HG03097 (cell line): Measurements from ENCODE around the gene TEPSIN.

Experiments
- ATAC-seq: cut with Tn5 transposase; IDR thresholded peaks from one replicate; pipeline ENCODE4 v1.9.1; 2021; ENCODE audit not compliant: unreplicated experiment, low FRiP score

Gene TEPSIN

DNA sequence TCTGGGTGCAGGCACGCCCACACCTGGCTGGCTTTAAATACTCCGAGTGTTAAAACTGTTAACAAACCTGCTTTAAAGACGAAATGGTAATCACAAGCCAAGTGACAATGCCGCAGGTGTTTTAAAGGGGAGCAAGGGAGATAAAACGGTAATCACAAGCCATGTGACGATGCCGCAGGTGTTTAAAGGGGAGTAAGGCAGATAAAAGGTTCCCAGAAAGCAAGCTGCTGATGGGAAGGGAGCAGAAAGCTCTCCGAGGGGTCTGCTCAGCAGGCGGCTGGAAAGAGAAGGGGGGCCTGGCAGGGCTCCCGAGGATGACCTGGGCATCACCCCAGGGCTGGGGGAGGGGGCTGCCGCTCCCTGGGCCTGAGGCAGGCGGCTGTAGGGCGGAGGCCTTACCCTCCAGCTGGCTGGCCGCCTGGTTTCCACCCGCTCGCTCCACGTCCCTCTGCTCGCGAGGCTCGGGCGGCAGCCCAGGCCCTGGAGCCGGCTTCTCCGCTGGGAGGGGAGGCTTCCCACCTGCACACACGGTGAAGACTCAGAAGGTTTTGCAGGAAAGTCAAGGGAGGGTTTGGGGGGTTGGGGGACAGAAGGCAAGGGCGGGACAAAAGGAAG is 12.3 kb upstream of the TEPSIN start:
- no peak for ATAC-seq

DNA sequence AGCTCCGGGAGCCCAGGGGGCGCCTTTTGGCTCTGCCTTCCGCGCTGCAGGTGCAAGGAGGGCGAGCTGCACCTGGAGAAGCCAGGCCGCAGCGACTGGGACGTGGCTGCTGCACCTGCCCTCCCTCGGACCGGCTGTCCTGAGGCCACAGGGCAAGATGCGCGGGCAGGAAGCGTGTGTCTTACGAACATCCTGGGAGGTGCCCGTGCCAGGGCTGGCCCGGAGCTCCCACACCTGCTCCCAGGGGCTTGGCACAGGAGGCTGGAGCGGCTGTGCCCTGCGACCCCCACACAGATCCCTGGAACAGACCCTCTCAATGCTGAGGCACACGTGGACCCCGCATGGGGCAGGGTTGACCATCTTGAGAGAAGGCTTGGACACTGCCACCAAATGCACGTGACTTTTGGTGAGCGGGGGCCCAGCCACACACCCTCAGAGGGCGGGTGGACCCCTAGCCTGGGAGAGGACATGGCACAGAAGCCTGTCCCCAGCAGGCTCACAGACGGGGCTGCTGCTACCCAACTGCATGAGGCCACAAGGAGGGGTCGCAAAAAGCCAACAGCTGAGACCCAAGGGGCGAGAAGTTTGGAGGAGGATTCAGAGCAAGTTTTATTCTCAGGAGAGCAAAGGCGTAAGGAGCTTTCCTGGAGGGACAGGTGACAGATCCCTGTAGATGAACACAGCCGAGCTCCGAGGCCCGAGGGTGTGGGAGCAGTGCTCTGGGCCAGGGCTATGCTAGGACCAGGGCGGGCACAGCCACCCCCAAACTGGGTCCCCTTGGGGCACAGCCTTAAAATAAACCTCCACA is 11.6 kb upstream of the TEPSIN start:
- no peak for ATAC-seq

DNA sequence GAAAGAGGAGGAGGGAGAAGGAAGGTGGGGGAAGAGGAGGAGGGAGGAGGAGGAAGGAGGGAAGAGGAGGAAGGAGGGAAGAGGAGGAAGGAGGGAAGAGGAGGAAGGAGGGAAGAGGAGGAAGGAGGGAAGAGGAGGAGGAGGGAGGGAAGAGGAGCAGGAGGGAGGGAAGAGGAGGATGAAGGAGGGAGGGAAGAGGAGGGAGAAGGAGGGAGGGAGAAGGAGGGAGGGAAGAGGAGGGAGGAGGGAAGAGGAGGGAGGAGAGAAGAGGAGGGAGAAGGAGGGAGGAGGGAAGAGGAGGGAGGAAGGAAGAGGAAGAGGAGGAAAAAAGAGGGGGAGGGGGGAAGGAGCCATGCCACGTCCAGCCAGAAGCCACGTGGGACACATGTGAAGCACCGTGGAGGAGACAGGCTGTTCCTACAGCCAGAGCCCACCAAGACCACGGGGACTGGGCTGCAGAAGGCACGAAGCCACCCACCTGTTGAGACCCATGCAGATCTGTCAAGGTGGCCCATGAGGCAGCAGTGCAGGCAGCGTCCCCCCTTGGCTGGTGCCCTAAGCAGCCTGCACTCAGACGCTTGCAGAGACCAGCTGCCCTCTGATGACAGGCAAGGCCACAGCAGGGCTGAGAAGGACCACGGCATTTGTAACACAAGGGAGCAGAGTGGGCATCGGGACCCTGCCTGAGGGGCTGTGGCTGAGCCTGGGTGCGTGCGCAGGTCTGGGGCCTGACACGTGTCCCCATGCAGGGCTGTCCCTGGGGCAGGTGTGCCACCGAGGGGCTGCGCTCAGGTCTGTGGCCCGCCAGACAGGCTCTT is 10.6 kb upstream of the TEPSIN start:
- no peak for ATAC-seq

DNA sequence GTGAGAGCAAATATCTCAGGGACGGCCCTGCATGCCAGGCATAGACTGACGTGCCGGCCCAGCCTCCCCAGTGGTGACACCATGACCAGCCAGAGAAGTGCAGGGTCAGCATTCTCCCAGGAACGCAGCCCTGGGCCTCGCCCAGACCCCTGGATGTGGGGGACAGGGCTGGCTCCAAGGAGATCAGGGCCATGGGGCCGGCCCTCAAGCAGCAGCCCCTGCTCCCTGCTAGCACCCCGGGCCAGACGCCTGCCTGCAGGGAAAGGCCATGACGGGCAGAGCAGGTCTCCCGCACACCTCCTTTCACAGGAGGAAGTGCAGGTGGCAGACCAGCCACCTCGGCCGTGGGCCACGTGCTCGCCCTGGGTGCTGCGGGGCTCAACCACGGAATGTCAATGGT is 9.8 kb upstream of the TEPSIN start:
- ATAC-seq, result no peak

DNA sequence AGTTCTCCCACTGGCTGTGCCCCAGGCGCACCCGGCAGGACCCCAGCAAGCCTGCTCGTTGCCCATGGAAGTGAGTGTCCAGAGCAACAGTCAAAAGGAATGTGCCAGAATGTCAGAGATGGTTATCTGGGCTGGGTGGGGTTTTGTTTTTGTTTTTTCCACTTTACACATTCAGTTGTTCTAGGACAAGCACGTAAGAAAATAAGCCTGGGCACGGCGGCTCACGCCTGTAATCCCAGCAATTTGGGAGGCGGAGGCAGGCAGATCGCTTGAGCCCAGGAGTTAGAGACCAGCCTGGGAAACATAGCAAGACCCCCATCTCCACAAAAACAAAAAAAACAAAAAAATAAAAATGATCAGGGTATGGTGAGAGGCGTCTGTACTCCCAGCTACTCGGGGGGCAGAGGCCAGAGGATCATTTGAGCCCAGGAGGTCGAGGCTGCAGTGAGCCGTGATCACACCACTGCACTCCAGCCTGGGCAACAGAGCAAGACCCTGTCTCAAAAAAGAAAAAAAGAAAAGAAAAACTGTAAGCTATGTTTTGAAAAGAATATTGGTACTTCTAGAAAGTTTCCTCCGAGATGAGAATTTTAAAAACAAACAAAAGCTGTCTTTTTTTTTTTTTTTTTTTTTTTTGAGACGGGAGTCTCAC is 8.6 kb upstream of the TEPSIN start:
- no peak for ATAC-seq

DNA sequence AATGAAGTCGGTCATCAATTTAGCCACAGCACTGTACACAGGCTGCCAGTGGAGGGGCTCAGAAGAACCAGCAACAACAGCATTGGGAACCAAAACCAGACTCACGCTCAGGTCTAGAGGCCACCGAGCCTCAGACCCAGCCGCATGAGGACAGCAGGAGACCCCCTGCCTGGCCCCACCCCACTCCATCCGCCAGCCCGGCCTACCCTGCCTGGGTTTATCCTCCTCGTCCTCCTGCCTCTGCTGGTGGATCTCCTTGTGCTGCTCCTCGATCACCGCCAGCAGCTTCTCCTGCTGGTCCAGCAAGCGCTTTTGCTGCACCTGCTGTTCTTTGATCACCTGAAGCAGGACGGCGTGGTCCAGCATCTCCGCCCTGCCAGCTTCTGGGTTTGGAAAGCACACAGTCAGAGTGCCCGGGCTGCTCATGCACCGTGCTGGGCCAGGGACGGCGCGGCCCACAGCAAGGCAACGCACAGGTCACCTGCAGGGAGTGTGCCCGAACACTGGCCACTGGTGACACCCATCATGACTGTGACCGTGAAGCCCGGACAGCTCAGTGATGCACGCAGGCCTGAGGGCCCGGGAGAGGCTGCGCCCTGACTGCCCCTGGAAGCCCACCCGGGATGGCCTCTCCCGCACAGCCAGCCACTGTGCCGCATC is 8.0 kb upstream of the TEPSIN start:
- ATAC-seq, result no peak

DNA sequence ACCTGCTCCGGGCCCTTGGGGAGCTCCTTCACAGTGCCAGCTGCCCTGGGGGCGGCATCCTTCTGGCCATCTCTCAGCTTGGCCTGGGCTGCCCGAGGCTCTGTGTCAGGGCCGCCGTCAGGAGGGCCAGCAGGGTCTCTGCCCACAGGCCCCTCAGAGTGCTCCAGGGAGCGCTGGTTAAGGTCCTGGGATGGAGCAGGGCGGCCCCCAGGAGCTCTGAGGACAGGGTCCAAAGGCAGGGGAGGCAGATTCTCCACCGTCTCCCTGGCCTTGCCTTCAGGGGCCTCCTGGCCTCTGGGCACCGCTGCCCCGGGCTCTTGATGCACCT is 7.5 kb upstream of the TEPSIN start:
- no peak for ATAC-seq

DNA sequence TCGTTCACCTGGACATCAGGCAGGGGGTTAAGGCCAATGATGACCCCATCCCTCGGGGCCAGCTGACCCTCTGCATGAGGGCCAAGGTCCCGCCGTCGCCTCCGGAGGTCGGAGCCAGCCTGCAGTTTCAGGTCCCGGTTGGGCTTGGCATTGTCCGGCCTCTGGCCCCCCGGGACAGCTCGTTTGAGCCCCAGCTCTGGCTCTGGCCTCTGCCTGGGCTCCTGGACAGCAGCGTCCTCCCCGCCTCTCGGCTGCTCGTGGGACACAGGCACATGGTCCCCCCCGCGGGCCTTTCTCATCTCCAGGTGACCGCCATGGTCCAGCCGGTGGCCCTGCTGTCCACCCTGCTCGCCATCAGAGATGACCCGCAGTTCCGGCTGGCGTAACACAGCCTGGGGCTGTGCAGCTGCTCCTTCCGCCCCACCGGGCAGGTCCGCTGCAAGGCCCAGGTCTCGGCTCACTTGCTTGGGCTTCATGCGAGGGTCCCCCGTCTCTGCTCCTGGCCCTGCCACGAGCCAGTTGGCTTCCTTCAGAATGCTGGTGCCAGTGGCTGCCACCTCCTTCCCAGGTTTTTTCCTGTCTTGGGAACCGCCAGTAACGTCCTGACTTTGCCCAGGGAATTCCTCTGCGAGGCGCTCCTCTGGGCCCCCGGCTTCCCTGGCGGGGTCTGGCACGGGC is 6.9 kb upstream of the TEPSIN start:
- no peak for ATAC-seq

DNA sequence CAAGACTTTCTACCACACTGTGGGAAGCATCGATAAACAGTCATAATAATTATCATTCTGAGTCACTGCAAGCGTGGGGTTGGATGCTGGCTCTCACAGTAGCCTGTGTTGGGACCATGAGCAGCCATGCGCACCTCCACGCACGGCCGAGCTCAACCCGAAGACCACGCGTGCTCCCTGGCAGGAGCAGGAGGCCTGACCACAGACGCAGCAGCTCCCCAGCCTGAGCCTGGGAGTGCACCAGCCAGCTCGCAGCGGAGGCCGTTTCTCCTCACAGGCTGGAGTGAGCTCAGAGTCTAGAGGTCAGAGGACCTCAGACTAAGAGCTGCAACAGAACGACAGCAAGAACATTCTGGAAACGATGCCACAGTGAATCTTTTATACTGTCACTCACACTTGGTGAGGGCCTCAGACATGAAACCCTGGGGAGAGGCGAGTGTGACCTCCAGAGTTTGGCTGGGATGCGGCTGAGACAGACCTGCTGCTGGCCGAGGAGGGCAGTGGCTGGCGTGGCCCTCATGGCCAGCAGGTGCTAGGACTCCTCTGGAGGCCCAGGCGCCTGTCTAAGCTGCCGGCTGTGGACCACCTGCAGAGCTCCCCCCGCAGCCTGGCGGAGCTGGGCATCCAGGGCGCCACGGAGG is 6.3 kb upstream of the TEPSIN start:
- ATAC-seq, result no peak

DNA sequence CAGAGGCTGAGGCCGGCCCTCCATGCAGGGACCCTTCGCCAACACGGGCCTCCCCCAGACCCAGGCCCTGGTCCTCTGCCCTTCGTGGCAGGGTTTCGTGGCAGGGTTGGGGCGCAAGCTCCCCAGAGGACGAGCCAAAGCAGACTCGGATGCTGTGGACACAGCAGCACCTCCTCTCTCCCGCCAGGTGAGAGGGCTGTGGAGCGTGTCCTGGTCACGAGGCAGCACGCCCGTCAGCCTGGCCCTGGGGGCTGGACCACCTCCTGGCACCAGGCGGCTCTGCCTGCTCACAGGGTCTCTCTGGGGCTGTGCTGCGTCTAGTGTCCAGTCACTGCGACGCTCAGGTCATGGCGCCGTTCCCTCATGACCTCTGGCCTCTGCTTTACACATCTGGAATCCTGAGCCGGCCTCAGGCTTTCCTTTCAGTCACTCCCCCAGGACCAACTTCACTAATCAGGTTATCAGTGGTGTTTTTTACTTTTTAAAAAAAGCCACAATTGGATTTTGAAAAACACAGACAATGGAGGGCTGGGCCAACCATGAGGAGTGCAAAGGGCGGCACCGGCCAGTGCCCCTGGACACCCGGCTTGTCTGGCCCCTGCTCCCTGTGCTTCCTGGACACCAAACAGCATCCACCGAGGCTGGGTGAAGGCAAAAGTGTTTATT is 5.6 kb upstream of the TEPSIN start:
- no peak for ATAC-seq

DNA sequence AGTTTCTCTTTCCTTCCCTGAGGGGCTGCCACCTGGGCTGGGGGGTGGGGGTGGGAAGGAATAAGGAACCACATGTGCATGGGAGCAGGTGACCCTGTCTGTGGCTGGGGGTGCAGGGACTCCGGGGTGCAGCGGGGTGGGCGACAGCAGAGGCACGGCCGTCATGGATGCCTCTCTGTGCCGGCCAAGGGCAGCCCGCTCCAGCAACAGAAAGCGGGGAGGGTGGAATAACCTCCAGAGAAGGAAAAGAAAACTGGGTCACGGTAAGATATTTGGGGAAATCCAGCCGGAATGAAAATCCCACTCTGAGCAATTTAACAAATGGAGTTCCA is 4.4 kb upstream of the TEPSIN start:
- ATAC-seq, result no peak

DNA sequence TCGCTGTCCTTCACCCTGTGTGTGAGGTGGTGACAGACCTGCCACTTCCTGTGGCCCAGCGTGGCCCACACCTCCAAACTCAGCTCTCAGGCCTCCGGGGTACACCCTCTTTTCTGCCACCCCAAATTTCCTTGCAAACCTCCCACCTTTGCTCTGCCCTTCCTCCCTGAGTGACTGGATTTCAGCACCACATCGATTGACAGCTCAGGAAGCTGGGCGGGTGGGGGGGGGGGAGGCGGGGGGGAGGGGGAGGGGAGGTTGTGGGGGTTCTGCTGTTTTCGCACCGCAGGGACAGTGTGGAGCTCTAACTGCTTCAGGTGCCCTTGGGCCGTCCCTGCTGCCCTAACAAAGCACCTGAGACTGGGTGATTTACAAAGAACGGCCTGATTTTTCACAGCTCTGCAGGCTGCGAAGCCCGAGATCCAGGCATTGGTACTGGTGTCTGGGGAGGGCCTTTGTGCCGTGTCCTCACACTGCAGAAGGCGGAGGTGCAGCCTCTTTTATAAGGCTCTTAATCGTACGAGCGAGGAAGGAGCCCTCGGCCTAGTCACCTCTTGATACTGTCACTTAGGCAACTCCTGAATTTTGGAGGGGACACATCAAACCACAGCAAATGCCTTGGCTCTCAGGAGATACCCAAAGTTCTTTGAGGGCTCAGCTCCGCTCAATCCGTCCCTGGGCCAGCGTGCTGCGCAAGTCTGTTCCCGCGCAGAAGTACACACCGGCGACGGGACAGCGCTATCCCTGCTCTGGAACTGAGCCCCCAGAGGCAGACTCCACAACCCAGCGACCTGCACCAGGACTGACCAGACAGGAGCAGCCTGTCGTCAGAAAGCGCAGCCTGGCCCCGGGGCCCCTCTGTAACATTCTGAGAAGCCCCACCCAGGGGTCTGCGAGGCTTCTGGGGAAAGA is 3.8 kb upstream of the TEPSIN start:
- no peak for ATAC-seq

DNA sequence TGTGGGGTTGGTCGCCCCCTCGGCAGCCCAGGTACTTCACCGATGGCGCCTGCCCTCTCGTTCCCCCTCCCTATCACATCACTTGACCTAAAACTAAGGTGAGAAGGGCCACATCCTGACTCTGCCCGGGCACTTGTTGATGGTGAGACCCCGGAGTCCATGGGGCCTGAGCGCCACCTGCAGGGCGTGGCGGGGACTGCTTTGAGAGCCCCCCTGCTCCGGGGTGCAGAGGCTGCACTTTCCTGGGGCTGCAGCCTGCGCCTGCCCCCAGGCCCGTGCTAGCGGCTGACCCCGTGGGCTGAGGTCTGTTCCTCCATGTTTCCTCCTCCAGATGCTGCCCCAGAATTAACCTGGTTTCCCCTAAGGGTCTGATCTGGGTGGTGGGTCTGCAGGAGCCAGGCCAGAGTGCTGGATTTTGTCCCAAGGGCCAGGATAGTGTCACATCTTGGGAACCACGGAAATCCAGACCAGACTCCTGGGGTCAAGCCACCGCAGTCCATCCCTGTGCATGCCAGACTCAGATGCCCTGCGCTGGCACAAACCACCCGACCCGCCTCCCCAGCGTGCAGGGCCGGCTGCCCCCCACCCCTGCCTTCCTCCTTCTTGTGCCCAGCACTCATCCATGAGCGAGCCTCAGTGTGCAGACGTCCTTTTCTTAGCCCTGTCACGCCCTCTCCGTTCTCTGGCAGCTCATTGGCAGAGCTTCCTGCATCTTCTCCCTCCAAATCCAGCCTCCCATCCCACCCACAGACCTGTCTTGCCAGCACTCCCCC is 3.0 kb upstream of the TEPSIN start:
- no peak for ATAC-seq

DNA sequence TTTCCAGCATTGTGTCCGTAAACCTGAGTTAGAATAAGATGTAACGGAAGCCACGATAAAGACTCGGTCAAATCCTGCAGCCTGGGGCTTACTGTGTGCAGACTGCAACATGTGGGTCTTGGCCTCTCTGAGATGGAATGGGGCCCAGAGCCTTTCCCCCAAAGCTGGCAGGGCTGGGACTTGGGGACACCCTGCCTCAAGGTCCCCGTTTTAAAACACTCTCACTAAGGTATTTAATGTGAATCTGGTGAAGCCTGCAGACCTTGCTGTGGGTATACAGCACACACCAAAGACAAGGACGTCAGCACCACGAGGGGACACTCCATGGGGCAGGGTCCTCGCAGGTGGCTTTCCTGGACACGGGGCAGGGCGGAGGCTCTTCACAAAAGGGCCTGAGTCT is 2.3 kb upstream of the TEPSIN start:
- ATAC-seq, result no peak

DNA sequence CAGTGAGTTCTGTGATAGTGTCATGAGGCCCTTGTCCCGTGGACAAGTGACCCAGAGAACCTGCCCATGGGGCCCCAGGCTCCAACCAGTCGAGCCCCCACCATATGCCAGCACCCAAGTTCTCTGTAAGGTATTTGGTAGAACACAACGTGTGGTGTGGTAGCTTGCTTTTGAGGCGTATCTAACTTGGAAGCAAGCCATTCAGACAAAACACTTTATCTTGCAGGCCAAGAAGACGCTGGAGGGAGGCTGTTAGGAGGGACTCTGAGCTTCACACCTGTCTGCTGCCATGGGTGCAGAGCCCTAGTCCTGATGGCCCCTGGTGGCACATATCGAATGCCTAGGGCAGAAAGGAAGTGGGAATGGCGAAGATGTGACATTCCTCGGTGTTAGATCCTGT is 1.9 kb upstream of the TEPSIN start:
- no peak for ATAC-seq

DNA sequence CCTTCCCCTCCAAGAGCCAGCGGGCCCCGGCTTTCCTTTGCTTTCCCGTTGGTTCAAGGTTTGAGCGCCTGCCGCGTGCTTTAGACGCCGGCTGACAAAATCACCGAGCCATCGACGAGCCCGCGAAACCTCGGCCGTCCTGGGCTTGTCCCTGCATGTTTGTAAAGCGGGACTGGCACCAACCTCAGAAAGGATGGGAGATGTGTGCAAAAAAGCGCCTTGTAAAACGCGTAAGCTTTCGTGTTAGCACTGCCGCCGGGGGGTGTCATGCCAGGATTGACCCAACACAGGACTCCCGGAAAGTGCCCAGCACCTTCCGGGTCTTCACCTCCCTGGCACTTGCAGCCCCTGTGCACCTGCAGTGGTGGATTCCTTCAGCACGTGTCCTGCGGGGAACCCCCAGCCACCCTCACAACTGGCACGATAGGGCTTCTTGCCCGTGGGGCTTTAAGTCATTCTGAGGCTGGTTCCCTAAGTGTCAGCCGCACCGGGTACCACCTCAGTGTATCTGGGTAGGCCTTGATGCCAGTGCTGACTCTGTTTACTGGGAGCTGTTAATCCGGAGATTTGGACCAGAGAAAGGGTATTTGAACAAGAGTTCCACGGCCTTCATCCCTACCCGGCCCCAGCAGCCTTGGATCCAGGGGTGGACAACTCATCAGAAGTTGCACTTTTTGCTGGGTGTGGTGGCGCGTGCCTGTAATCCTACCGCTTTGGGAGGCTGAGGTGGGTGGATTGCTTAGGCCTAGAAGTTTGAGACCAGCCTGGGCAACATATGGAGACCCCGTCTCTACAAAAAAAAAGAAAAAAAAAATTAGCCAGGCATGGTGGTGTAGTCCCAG is 1.1 kb upstream of the TEPSIN start:
- ATAC-seq, result peak; percentile 1

DNA sequence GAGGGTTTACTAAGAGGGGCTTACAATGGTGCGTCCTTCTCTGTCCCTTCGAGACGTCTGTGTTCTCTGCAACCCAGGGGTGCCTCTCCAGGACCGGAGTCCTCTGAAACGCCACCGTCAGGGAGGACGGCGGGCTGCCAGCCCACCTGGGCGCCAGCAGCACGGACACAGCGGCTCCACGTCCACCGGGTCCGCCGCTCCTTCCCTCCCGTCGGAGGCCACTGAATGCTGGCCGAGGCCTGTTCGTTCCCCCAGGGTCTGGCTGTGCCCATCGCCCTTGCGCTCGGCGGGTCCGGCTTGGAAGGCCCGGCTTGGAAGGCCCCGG is 403 bp downstream of the TEPSIN start:
- peak; percentile 5 for ATAC-seq
